Adipocyte (in vitro differentiated cells): ENCODE data around the gene CD6.

ENCODE experiments used
- DNase-seq: peaks from one replicate; pipeline ENCODE4 v3.0.0-alpha.2; 2015; ENCODE audit warnings: low read depth
- H3K27me3 ChIP-seq: replicated peaks from 2 replicates; pipeline ENCODE4 v1.7.0; 2013; ENCODE audit warnings: mild to moderate bottlenecking, low read length, moderate library complexity; ENCODE audit not compliant: control insufficient read depth, insufficient read depth
- H3K36me3 ChIP-seq: 2 replicates; pipeline ENCODE4 v1.7.0; 2013; ENCODE audit warnings: low read length, mild to moderate bottlenecking, moderate library complexity; ENCODE audit not compliant: control insufficient read depth, insufficient read depth, severe bottlenecking
- H3K4me1 ChIP-seq: 2 replicates; pipeline ENCODE4 v1.7.0; 2013; ENCODE audit warnings: mild to moderate bottlenecking, low read length, moderate library complexity; ENCODE audit not compliant: control insufficient read depth, insufficient read depth
- H3K4me3 ChIP-seq: 2 replicates; pipeline ENCODE4 v1.7.0; 2013; ENCODE audit warnings: mild to moderate bottlenecking, low read length, moderate library complexity
- H3K9ac ChIP-seq: 2 replicates; pipeline ENCODE4 v1.7.0; 2013; ENCODE audit warnings: mild to moderate bottlenecking, low read length, moderate library complexity
- H3K9me3 ChIP-seq: 2 replicates; pipeline ENCODE4 v1.7.0; 2013; ENCODE audit warnings: mild to moderate bottlenecking, low read length, moderate library complexity; ENCODE audit not compliant: control insufficient read depth

CD6 gene

GRCh38 chr11:61065955-61066638 lies 94.6 kb downstream of the CD6 start:
- peaks cover 17% of the 10 kb centered on the region for H3K27me3 ChIP-seq
- H3K36me3 ChIP-seq, result no peaks in the 10 kb centered on the region
- H3K4me3 ChIP-seq, result no peak overlapping the region

GRCh38 chr11:61066645-61067044 lies 95.2 kb downstream of the CD6 start:
- Histone ChIP-seq H3K9ac (no peak overlapping the region), H3K27me3 (peaks cover 17% of the 10 kb centered on the region), H3K4me1 (peaks cover under 1% of the 10 kb centered on the region), H3K9me3 (no peaks in the 10 kb centered on the region), H3K4me3 (no peak overlapping the region), H3K36me3 (no peaks in the 10 kb centered on the region)
- DNase-seq, result no peak

More at GRCh38 chr11:61065955-61066638, 94.6 kb downstream of the CD6 start:
- no peak for DNase-seq
- H3K4me1 ChIP-seq, result peaks cover 5% of the 10 kb centered on the region
- H3K9ac ChIP-seq, result no peak overlapping the region
- H3K9me3 ChIP-seq, result no peaks in the 10 kb centered on the region

- H3K36me3 ChIP-seq, result no peaks in the 10 kb centered on the region
- H3K4me3 ChIP-seq, result no peak overlapping the region
- peaks cover 3% of the 10 kb centered on the region for H3K4me1 ChIP-seq
- no peak for DNase-seq
- H3K9me3 ChIP-seq, result no peaks in the 10 kb centered on the region
- H3K9ac ChIP-seq, result no peak overlapping the region
- peaks cover 17% of the 10 kb centered on the region for H3K27me3 ChIP-seq
Observed at GRCh38 chr11:61067782-61068446, 96.4 kb downstream of the CD6 start.

- peaks cover 17% of the 10 kb centered on the region for H3K27me3 ChIP-seq
- no peaks in the 10 kb centered on the region for H3K36me3 ChIP-seq
- H3K4me1 ChIP-seq, result peaks cover 4% of the 10 kb centered on the region
- H3K9me3 ChIP-seq, result no peaks in the 10 kb centered on the region
- no peak for DNase-seq
- no peak overlapping the region for H3K9ac ChIP-seq
- no peak overlapping the region for H3K4me3 ChIP-seq
Observed at GRCh38 chr11:61068581-61068980, 97.1 kb downstream of the CD6 start.

- peaks cover 4% of the 10 kb centered on the region for H3K4me1 ChIP-seq
- DNase-seq, result no peak
- H3K4me3 ChIP-seq, result no peak overlapping the region
- no peaks in the 10 kb centered on the region for H3K9me3 ChIP-seq
- no peak overlapping the region for H3K9ac ChIP-seq
- H3K27me3 ChIP-seq, result peaks cover 17% of the 10 kb centered on the region
- H3K36me3 ChIP-seq, result no peaks in the 10 kb centered on the region
Observed at GRCh38 chr11:61069427-61069826, 97.9 kb downstream of the CD6 start.
